H1 (cell line): ENCODE data around the gene CAMK1G. TPM values are rescaled to one million over a fixed set of nuclear protein-coding genes. Genes with fewer than 3 reads are reported as not detected.

ENCODE experiments used
- ATF3 ChIP-seq: IDR thresholded peaks from 2 replicates; pipeline ENCODE4 v1.6.1; 2011; ENCODE audit warnings: low read depth, mild to moderate bottlenecking, low read length; ENCODE audit not compliant: insufficient read depth
- TEAD4 ChIP-seq: IDR thresholded peaks from 2 replicates; pipeline ENCODE4 v1.6.1; 2012; ENCODE audit warnings: low read depth, low read length, inconsistent platforms, mixed read lengths
- polyA plus RNA-seq, 7 experiments: library from polyadenylated mRNA; depleted of rRNA in 3 of 7; stranded (reverse) in 5 of 7; unstranded in 2 of 7; fragments of >200 nt in 5 of 7; fragments of 200-250 nt in 2 of 7; gene quantifications; 1 replicate in 5 of 7; 2 replicates in 1 of 7; 4 replicates in 1 of 7; pipeline versions ENCODE4 v1.2.1 to v1.2.3, GENCODE V29; 2011 to 2013; ENCODE audit warnings: missing spikeins in 2 of 7, mixed read lengths in 2 of 7
- total RNA-seq: library from RNA; stranded (reverse); fragmentation: NEBNext Ultra II Directional; extraction: Animal tissue kit (Norgen Biotek cat#: 25700); gene quantifications from 2 replicates; pipeline ENCODE4 v1.2.1, GENCODE V29; 2021

CAMK1G gene
- total and polyA plus RNA-seq, 2 of the 8 experiments (the other 6 are each of a cell fraction or from before 2014, with no cell fraction given), result 1.00 to 1.0 TPM

GRCh38 chr1:209620487-209620884 lies 37.0 kb downstream of the CAMK1G start (continued):
- TF ChIP-seq ATF3, result no peak
- no peak for TF ChIP-seq TEAD4
